K562 (cell line): Measurements from ENCODE around the gene RRP7A. TPM values are rescaled to one million over a fixed set of nuclear protein-coding genes. Genes with fewer than 3 reads are reported as not detected.

ENCODE experiments used
- ETV6 ChIP-seq, 3 experiments: fragments of 150-350 bp in 1 of 3; sonication (generic) in 1 of 3; formaldehyde crosslinking in 1 of 3; IDR thresholded peaks; 2 replicates each; pipeline versions ENCODE4 v1.6.1 to v1.8.0; 2014 to 2022; ENCODE audit warnings: borderline replicate concordance in 2 of 3, low read depth in 2 of 3, antibody characterized with exemption in 1 of 3, low read length in 1 of 3, mild to moderate bottlenecking in 1 of 3, missing genetic modification reagents in 1 of 3
- polyA plus RNA-seq, 8 experiments: library from polyadenylated mRNA; depleted of rRNA in 4 of 8; stranded (reverse) in 5 of 8; unstranded in 3 of 8; fragments of >200 nt; fragmentation: Nextera tagmentation in 2 of 8; fragmentation: Illumina TruSeq in 1 of 8; extraction: Ambion mirVana in 2 of 8; extraction: Trizol in 1 of 8; gene quantifications; 2 replicates each; pipeline versions ENCODE4 v1.2.1 to v1.2.3, GENCODE V29; 2011 to 2014; ENCODE audit warnings: inconsistent platforms in 1 of 8, missing spikeins in 1 of 8
- total RNA-seq, 7 experiments: library from RNA; depleted of rRNA in 6 of 7; stranded (reverse); fragments of >200 nt in 6 of 7; fragmentation: Illumina TruSeq in 2 of 7; extraction: Trizol in 2 of 7; gene quantifications; 2 replicates each; pipeline versions ENCODE4 v1.2.1 to v1.2.3, GENCODE V29; 2011 to 2021; ENCODE audit warnings: low replicate concordance in 1 of 7
- TF ChIP-seq, protein P1 (sequence below): fragments of 450-650 bp; IDR thresholded peaks from 2 replicates; pipeline ENCODE4 v1.6.1; 2017; ENCODE audit warnings: antibody characterized with exemption, mild to moderate bottlenecking
- TF ChIP-seq, protein P2 (sequence below): fragments of 250-450 bp; sonication (Bioruptor Pico); IDR thresholded peaks from 2 replicates; pipeline ENCODE4 v1.5.0; 2021; ENCODE audit warnings: mild to moderate bottlenecking, moderate library complexity

The RRP7A gene
- total and polyA plus RNA-seq, 9 of the 15 experiments (the other 6 are each of a cell fraction or from before 2014, with no cell fraction given) = 3.4 to 74.1 (median 40.3) TPM

GRCh38 chr22:42560381-42560780 is 40.8 kb upstream of the RRP7A start (continued):
- TF ChIP-seq ETV6 (IDR thresholded peaks at IDR 0.05; ENCODE audit: borderline replicate concordance in 1 of 2, low read depth in 2 of 2, low read length in 1 of 2) (no peak), ETV6 (CRISPR knock-in tag; IDR thresholded peaks at IDR 0.05; ENCODE audit: borderline replicate concordance) (no peak)
- TF ChIP-seq, protein P1, sequence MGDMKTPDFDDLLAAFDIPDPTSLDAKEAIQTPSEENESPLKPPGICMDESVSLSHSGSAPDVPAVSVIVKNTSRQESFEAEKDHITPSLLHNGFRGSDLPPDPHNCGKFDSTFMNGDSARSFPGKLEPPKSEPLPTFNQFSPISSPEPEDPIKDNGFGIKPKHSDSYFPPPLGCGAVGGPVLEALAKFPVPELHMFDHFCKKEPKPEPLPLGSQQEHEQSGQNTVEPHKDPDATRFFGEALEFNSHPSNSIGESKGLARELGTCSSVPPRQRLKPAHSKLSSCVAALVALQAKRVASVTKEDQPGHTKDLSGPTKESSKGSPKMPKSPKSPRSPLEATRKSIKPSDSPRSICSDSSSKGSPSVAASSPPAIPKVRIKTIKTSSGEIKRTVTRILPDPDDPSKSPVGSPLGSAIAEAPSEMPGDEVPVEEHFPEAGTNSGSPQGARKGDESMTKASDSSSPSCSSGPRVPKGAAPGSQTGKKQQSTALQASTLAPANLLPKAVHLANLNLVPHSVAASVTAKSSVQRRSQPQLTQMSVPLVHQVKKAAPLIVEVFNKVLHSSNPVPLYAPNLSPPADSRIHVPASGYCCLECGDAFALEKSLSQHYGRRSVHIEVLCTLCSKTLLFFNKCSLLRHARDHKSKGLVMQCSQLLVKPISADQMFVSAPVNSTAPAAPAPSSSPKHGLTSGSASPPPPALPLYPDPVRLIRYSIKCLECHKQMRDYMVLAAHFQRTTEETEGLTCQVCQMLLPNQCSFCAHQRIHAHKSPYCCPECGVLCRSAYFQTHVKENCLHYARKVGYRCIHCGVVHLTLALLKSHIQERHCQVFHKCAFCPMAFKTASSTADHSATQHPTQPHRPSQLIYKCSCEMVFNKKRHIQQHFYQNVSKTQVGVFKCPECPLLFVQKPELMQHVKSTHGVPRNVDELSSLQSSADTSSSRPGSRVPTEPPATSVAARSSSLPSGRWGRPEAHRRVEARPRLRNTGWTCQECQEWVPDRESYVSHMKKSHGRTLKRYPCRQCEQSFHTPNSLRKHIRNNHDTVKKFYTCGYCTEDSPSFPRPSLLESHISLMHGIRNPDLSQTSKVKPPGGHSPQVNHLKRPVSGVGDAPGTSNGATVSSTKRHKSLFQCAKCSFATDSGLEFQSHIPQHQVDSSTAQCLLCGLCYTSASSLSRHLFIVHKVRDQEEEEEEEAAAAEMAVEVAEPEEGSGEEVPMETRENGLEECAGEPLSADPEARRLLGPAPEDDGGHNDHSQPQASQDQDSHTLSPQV = no peak
- TF ChIP-seq, protein P2, sequence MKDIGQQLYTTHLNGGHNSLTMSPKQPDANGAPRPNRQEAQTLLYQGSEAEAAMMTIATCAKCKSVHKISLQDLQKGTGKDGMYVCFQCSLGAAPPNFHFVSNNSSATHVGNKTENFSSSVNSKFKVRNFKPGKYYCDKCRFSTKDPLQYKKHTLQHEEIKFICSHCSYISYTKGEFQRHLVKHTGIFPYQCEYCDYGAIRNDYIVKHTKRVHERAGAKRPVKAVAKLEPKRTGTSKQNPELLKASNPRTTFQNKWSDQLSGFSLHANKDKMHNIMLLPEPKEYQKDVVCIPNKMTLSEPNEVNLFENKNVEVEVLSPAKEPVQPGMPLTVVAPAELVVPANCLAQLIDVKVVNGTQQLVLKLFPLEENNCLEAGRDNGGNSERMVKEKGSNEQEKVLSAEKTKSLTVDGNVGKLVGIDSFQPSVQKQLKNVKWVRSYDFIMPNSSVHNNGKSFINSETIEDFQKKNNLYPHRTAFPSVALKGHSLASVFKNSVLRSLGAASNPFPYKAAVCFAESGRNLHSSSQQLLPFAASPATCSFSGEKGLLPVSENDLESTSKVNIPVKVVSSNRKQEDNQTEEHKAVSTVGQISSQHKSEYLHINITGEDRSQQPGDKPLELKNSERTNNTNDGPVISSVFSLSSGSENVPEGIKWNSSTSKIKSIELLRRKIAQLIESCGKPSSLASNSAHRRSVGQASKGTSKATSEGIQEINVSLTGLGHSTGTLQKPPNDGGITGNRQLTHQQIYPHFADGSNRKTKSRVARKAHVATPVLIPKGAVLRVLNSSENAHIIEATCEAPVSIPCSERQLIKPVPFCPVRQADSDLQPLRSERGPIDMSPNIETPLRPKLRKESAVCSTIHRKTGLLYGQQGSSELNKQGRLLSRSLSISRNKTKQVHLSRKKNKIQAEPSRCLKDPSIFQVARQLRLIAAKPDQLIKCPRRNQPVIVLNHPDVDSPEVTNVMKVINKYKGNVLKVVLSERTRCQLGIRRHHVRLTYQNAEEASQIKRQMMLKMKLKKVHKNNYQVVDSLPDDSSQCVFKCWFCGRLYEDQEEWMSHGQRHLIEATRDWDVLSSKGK (CRISPR knock-in tag) = no peak
